NOMO-1 treated with dmso at 0.1 percent for 144 hours (cell line): ENCODE data around the gene CBLC.
"Not testable (repeated sequence)": the region's sequence is repeated elsewhere in the genome, so short reads cannot be mapped to it uniquely, and the experiment has no call there.

Source experiments
- DNase-seq: peaks from one replicate; lab custom pipeline; 2025; ENCODE audit not compliant: unreplicated experiment; lab: John Stamatoyannopoulos, UW

The CBLC gene

GRCh38 chr19:44759083-44759804 is 18.4 kb upstream of the CBLC start:
- no peak for DNase-seq

DNA sequence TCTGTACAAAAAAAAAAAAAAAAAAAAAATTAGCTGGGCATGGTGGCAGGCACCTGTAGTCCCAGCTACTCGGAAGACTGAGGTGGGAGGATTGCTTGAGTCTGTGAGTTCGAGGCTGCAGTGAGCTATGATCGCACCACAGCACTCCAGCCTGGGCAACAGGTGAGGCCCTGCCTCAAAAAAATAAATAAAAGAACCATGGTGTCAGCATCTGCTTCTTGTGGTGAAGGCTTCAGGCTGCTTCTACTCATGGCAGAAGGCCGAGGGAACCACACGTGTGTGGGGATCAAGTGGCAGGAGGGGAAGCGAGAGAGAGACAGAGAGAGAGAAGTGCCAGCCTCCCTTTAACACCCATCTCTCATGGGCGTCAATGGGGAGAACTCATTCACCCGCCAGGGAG is 15.7 kb upstream of the CBLC start:
- DNase-seq = no peak

DNA sequence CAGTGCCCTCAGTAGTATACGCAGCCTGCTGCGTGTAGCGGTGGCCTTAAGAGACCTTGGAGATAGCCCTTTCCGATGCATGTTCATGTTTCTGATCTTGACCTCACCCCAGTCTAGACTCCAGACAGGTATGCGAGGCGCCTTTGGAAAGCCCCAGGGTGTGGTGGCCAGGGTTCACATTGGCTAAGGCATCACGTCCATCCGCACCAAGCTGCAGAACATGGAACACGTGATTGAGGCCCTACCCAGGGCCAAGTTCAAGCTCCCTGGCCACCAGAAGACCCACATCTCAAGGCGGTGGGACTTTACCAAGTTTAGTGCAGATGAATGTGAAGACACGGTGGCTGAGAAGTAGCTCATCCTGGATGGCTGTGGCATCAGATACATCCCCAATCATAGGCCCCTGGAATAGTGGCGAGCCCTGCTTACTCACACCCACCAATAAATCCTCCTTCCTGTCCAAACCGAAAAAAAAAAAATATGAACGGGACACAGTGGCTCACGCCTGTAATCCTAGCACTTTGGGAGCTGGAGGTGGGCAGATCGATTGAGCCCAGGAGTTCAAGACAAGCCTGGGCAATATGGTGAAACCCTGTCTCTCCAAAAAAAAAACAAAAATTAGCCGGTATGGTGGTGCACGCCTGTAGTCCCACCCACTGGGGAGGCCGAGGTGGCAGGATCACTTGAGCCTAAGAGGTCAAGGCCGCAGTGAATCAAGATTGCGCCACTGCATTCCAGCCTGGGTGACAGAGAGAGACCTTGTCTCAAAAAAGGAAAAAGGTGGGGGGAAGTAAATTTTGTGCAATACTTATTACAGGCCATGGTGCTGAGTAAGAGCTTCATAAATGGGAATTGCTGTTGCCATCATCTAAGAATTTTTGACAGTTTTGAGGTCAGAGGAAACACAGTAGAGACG is 12.4 kb upstream of the CBLC start:
- DNase-seq = peak; percentile 78

- no peak for DNase-seq
These were observed 11.7 kb upstream of the CBLC start for GRCh38 chr19:44765949-44766335.

DNA sequence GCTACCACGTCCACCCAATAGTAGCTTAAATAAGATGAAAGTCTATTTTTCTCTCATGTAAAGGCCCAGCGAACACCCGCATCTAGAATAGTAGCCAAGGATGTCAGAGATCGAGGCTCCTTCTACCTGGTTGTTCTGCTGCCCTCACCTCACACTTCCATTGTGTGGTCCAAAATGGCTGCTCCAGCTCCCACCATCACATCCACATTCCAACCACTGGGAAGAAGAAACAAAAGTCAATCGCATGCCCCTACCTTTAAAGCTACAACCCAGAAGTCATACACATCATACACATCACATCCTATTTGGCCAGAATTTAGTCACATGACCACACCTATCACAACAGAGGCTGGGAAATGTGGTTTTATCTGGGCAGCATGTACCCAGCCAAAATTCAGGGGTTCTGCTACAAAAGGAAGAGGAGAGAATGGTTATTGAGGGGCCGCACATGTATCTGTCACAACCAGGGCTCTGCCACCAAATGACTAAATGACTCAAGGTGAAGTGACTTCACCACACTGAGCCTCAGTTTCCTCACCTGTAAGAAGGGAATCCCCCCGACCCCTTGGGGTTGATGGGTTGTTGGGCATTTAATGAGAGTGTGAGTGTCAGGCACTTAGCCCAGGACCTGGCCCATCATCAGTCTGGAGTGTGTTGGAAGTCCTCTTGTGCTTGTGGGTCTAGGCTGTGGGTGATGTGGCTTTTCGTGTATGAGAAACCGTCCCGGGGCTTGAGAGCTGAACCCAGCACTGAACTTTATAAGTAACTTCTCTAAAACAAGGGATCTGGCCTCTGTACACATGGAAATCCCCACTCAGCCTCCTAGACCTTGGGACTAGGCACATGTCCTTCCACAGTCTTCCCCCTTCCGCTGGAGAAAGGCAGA is 10.2 kb upstream of the CBLC start:
- DNase-seq = no peak

- DNase-seq = peak; percentile 95
These were observed 7.0 kb upstream of the CBLC start for GRCh38 chr19:44770550-44771257.

GRCh38 chr19:44772144-44772543 is 5.5 kb upstream of the CBLC start:
- DNase-seq = not testable (repeated sequence)

DNA sequence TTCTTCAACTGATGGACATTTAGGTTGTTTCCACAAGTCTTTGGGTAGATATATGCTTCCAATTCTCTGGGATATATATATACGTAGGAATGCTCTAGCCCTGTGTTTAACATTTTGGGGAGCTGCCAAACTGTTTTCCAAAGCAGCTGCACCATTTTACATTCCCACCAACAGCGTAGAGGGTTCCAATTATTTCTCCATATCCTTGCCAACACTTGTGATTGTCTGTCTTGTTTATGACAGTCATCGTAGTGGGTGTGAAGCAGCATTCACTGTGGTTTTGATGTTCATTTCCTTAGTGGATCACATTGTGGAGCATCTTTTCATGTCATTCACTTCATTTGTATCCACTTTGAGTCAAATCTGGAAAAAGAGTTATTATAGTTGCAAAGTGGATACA is 4.7 kb upstream of the CBLC start:
- DNase-seq = no peak

DNA sequence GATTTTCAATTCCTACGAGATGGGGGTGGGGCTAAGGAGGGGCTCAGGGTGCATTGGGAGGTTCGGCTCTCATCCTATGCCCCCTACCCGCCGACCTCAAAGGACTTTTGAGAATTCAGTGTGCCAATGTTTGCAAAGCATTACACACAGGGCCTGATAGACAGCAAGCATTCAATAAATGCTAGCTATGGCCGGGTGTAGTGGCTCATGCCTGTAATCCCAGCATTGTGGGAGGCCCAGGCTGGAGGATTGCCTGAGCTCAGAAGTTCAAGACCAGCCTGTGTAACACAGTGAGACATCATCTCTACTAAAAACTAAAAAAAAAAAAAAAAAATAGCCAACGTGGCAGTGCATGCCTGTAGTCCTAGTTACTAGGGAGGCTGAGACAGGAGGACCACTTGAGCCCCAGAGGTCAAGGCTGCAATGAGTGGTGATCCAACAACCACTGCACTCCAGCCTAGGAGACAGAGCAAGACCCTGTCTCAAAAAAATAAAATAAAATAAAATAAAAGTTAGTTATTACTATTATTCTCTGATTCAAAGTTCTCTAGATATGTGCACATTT is 1.9 kb upstream of the CBLC start:
- DNase-seq = no peak

- DNase-seq = no peak
These were observed 1.1 kb upstream of the CBLC start for GRCh38 chr19:44776402-44777096.

DNA sequence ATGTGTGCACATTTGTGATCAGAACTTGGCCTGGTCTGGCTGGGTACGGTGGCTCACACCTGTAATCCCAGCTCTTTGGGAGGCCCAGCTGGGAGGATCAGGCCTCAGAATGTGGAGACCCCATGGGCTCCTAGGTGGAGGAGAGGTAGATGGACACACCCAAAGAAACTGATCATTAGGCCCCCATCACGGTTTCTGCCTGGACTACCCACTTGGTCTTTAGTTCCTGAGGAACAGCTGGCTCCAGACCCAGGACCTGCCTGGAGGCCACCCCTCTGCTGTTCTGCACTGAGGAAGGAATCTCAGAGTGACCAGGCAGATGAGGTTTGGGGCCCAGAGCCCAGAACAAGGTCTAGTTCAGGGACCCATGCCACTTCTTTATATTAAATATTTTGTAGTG is 1.5 kb downstream of the CBLC start:
- no peak for DNase-seq

GRCh38 chr19:44781694-44782093 is 4.0 kb downstream of the CBLC start:
- not testable (repeated sequence) for DNase-seq

DNA sequence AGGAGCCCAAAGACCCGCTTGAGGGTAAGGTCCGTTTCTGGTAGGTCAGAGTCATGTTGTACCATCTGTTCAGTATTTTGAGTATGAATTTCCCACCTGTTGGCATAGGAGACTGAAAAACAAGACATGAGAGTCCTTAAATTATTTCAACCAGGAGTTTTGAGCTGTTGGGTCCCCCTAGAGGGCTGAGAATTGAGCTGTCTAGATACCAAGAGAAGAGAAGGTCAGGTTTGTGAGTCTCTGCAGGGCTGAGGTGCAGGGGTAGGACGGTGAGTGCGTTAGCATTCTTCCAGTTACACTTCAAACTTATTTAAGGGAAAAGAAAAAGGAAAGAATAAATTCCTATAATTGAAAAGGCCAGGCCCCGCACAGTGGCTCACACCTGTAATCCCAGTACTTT is 5.0 kb downstream of the CBLC start:
- DNase-seq = no peak

DNA sequence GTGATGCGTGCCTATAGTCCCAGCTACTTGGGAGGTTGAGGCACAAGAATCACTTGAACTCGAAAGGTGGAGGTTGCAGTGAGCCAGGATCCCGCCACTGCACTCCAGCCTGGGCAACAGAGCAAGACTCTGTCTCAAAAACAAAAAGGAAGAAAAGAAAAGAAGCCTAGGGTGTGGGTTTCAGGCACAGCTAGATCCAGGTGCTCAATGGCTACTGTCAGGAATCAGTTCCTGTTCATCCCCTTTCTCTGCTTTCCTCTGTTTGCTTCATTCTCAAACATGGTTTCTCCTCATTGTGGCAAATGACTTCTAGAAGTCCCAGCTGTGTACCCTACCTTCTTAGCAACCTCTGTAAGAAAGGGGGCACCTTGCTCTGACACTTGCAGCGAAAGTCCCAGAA is 5.9 kb downstream of the CBLC start:
- DNase-seq = no peak

DNA sequence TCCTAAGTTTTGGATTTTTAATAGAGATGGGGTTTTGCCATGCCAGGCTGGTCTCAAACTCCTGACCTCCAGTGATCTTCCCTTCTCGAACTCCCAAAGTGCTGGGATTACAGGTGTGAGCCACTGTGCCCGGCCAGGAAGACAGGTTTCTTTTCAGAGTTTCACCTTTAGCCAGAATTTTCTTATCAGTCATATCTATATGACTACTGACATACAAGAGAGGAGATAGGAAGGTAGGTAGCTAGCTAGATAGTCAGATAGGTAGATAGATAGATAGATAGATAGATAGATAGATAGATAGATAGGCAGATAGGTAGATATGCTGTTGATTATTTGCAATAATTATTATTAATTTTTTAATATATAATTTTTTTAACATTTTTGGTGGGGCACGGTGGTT is 7.6 kb downstream of the CBLC start:
- DNase-seq = no peak

- no peak for DNase-seq
These were observed 8.3 kb downstream of the CBLC start for GRCh38 chr19:44785993-44786392.

- no peak for DNase-seq
These were observed 11.3 kb downstream of the CBLC start for GRCh38 chr19:44788971-44789370.

GRCh38 chr19:44789943-44790483 is 12.3 kb downstream of the CBLC start:
- DNase-seq = peak; percentile 12

GRCh38 chr19:44792281-44792680 is 14.6 kb downstream of the CBLC start:
- DNase-seq = no peak

DNA sequence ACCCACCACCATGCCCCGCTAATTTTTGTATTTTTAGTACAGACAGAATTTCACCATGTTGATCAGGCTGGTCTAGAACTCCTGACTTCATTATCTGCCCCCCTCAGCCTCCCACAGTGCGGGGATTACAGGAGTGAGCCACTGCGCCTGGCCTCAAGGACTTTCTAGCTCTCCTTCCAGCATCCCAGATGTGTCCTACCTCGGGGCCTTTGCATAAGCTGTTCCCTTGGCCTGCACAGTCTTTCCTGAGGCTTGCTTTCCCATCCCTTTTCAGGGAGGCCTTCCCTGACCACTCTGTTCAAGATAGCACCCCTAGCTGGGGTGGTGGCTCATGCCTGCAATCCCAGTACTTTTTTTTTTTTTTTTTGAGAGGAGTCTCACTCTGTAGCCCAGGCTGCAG is 16.9 kb downstream of the CBLC start:
- no peak for DNase-seq
